ENCODE data around the gene JARID2.

- TF ChIP-seq CTCF (IDR thresholded peaks at IDR 0.05 in 4 of 5, conservative IDR thresholded peaks at IDR 0.05 in 1 of 5) (no peak), POLR2A (IDR thresholded peaks at IDR 0.05) (no peak)
These were observed 43.0 kb downstream of the JARID2 start for GRCh38 chr6:15288856-15289255.

Data from gastrocnemius medialis (tissue), 4 donors.